HepG2 (cell line): ENCODE results near the gene NPB. TPM values are rescaled to one million over a fixed set of nuclear protein-coding genes. Genes with fewer than 3 reads are reported as not detected.

ENCODE experiments used
- AHDC1 ChIP-seq: sonication (generic); formaldehyde crosslinking; IDR thresholded peaks from 2 replicates; pipeline ENCODE4 v1.5.1; 2020; ENCODE audit warnings: mild to moderate bottlenecking, missing genetic modification reagents, borderline replicate concordance
- DBP ChIP-seq: sonication (generic); formaldehyde crosslinking; IDR thresholded peaks from 2 replicates; pipeline ENCODE4 v1.4.0; 2020; ENCODE audit warnings: missing genetic modification reagents; ENCODE audit errors: not compliant biosample characterization
- HNF1B ChIP-seq: sonication (generic); formaldehyde crosslinking; IDR thresholded peaks from 2 replicates; pipeline ENCODE4 v1.5.1; 2020; ENCODE audit warnings: mild to moderate bottlenecking, moderate library complexity, missing genetic modification reagents
- LRRFIP1 ChIP-seq: sonication (generic); formaldehyde crosslinking; conservative IDR thresholded peaks from 2 replicates; pipeline ENCODE4 v1.4.0; 2020; ENCODE audit warnings: missing genetic modification reagents
- MAFK ChIP-seq, 2 experiments: IDR thresholded peaks in 1 of 2; conservative IDR thresholded peaks in 1 of 2; 2 replicates each; pipeline ENCODE4 v1.6.1; 2011; ENCODE audit warnings: improper control_type of control experiment in 2 of 2, low read length in 2 of 2
- MIXL1 ChIP-seq: IDR thresholded peaks from 2 replicates; pipeline ENCODE4 v1.6.1; 2016
- PHF20 ChIP-seq: sonication (generic); formaldehyde crosslinking; IDR thresholded peaks from 2 replicates; pipeline ENCODE4 v1.5.0; 2020; ENCODE audit warnings: mild to moderate bottlenecking, missing genetic modification reagents
- RBFOX2 ChIP-seq: fragments of 200-400 bp; formaldehyde crosslinking; IDR thresholded peaks from 2 replicates; pipeline ENCODE4 v1.6.1; 2017; ENCODE audit warnings: low read depth, mild to moderate bottlenecking, low read length
- RELA ChIP-seq: sonication (generic); formaldehyde crosslinking; IDR thresholded peaks from 2 replicates; pipeline ENCODE4 v1.4.0; 2020; ENCODE audit warnings: missing genetic modification reagents
- REST ChIP-seq, 2 experiments: IDR thresholded peaks; 2 replicates each; pipeline ENCODE4 v1.6.1; 2011 to 2012; ENCODE audit warnings: low read length in 2 of 2, borderline replicate concordance in 1 of 2, low read depth in 1 of 2, mild to moderate bottlenecking in 1 of 2, moderate library complexity in 1 of 2
- U2AF1 ChIP-seq: fragments of 200-400 bp; formaldehyde crosslinking; optimal IDR thresholded peaks from 2 replicates; pipeline ENCODE3; 2017; ENCODE audit warnings: mild to moderate bottlenecking, low read depth, low read length
- ZNF138 ChIP-seq: sonication (generic); formaldehyde crosslinking; IDR thresholded peaks from 2 replicates; pipeline ENCODE4 v1.5.0; 2020; ENCODE audit warnings: mild to moderate bottlenecking, low read depth, missing genetic modification reagents
- ZNF577 ChIP-seq: sonication (generic); formaldehyde crosslinking; IDR thresholded peaks from 2 replicates; pipeline ENCODE4 v1.4.0; 2020; ENCODE audit warnings: mild to moderate bottlenecking, low read depth, missing genetic modification reagents, borderline replicate concordance
- ZNF788 ChIP-seq: sonication (generic); formaldehyde crosslinking; IDR thresholded peaks from 2 replicates; pipeline ENCODE4 v1.5.0; 2020; ENCODE audit warnings: mild to moderate bottlenecking, missing genetic modification reagents, borderline replicate concordance
- polyA plus RNA-seq, 8 experiments: library from polyadenylated mRNA; depleted of rRNA in 3 of 8; stranded (reverse) in 7 of 8; unstranded in 1 of 8; fragments of >200 nt; fragmentation: Illumina TruSeq in 4 of 8; extraction: Trizol in 4 of 8; gene quantifications; 2 replicates each; pipeline versions ENCODE4 v1.2.1 to v1.2.3, GENCODE V29; 2011 to 2016; ENCODE audit warnings: low read depth in 4 of 8, missing spikeins in 1 of 8, mixed read lengths in 1 of 8; ENCODE audit not compliant: insufficient read depth in 1 of 8
- total RNA-seq, 5 experiments: library from RNA; depleted of rRNA; stranded (reverse); fragments of >200 nt; fragmentation: Illumina TruSeq; extraction: Trizol; gene quantifications; 2 replicates each; pipeline ENCODE4 v1.2.3, GENCODE V29; 2016; ENCODE audit warnings: low read depth in 1 of 5

The NPB gene
- total and polyA plus RNA-seq, 2 of the 13 experiments (the other 11 are each of a cell fraction or from before 2014, with no cell fraction given), result 0.11 to 0.93 TPM

GRCh38 chr17:81933178-81933699 lies 31.2 kb downstream of the NPB start (continued):
- no peak for TF ChIP-seq LRRFIP1 (CRISPR knock-in tag)
- TF ChIP-seq HNF1B (CRISPR knock-in tag), result 0 out of 2 replicates have a peak, but pooled peaks have one; percentile 14
- TF ChIP-seq PHF20 (CRISPR knock-in tag), result no peak
- no peak for TF ChIP-seq MIXL1
- no peak for TF ChIP-seq AHDC1 (CRISPR knock-in tag)
- TF ChIP-seq MAFK (conservative IDR thresholded peaks at IDR 0.05 in 1 of 2, IDR thresholded peaks at IDR 0.05 in 1 of 2; ENCODE audit: low read length in 2 of 2), result no peak
- TF ChIP-seq RELA, result no peak
- 0 out of 2 replicates have a peak, but pooled peaks have one; percentile 51 for TF ChIP-seq ZNF138 (CRISPR knock-in tag)
- no peak for TF ChIP-seq ZNF577 (CRISPR knock-in tag)
- TF ChIP-seq REST (IDR thresholded peaks at IDR 0.05; ENCODE audit: borderline replicate concordance in 1 of 2, low read depth in 1 of 2, low read length in 2 of 2), result no peak
- TF ChIP-seq ZNF788 (CRISPR knock-in tag), result peak; percentile 43; the same call in 1 of the 2 replicates
- TF ChIP-seq DBP (CRISPR knock-in tag), result no peak
- no peak for TF ChIP-seq U2AF1
- peak; percentile 59; the same call in 1 of the 2 replicates for TF ChIP-seq RBFOX2
